ENCODE measurements around the gene SLC7A1.

SLC7A1 gene

GRCh38 chr13:29582171-29582570 is 13.3 kb downstream of the SLC7A1 start:
- DNase-seq: no peak

GRCh38 chr13:29581666-29582065 is 13.8 kb downstream of the SLC7A1 start:
- no peak for DNase-seq

- no peak for DNase-seq
These were observed 16.4 kb downstream of the SLC7A1 start for GRCh38 chr13:29579094-29579493.

DNA sequence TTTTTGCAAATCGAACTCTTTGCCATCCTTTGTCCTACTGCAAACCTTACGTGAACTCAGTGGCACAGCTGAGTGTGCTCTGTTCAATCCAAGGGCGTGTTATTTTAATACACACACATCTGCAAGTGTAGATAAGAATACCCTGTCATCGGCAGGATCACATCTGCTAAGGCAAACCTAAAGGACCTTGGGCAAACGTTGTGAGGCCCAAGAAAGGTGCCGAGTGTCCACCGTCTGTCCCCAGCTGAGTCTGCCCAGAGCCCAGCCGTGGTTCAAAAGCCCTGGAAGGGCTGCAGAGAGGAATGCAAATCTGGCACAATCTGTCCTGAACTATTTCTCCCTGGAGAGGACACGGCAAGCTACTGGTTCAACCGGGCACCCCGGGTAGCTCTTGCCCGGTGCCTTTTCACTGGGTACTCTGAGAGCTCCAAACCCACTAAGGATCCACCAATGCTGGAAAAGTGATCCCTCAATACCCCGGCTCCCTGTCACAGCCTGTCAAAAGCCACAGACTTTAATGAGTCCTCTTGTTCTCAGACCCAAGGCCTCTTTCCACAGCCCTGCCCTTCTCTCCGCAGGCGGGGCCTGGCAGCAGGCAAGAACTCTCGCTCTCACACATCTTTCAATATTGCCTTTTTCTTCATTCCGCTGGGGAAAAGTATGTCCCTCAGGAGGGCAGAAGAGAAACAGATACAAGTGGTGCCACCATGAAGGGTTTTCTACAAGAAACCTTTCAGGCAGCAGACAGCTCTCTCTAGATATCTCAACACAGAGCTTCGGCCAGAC is 17.0 kb downstream of the SLC7A1 start:
- DNase-seq: no peak

GRCh38 chr13:29577136-29578051 is 18.1 kb downstream of the SLC7A1 start:
- DNase-seq: no peak

- DNase-seq: no peak
These were observed 18.9 kb downstream of the SLC7A1 start for GRCh38 chr13:29576581-29576980.

DNA sequence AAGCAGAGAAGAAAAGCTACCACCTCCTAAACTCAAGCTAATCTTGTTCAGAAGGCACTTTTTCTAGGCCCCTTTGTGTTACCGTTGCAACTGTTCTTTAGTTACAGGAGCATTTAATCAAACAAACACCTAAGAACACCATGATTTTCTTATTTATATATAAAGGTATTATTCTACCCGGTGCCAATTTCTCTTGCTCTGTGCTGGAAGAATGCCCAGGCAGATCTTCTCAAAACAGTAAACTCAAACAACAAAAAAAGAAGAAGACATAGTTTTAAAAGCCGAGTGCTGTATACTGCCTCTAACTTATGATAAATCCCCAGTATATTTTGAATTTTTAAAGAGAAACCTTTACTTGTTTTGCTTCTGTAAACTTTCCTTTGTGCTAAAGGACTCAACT is 20.4 kb downstream of the SLC7A1 start:
- DNase-seq: no peak

- DNase-seq: no peak
These were observed 22.3 kb downstream of the SLC7A1 start for GRCh38 chr13:29573190-29573589.

DNA sequence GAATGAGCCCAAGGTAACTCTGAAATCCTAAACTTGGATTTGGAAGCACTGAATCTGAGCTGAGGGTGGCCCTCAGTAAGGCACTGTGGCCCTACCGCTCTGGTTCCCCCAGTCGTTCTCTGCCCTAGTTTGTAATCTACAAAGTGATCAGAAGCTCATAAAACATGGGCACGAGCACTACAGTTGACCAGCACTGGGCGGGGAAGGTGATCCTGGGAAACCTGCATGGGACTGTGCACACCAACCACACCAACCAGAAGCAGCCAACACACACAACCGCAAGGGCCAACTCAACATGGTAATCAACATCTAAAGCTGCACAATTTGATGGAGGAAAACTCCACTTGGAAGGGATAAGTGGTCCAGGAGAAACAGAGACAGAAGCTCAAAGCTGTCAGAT is 22.9 kb downstream of the SLC7A1 start:
- no peak for DNase-seq

GRCh38 chr13:29571876-29572570 is 23.5 kb downstream of the SLC7A1 start:
- no peak for DNase-seq

GRCh38 chr13:29570051-29570654 is 25.3 kb downstream of the SLC7A1 start:
- no peak for DNase-seq

- DNase-seq: no peak
These were observed 26.0 kb downstream of the SLC7A1 start for GRCh38 chr13:29569253-29570050.

- DNase-seq: no peak
These were observed 26.8 kb downstream of the SLC7A1 start for GRCh38 chr13:29568731-29569130.

- no peak for DNase-seq
These were observed 28.1 kb downstream of the SLC7A1 start for GRCh38 chr13:29567411-29567810.

- no peak for DNase-seq
These were observed 29.3 kb downstream of the SLC7A1 start for GRCh38 chr13:29566206-29566605.

DNA sequence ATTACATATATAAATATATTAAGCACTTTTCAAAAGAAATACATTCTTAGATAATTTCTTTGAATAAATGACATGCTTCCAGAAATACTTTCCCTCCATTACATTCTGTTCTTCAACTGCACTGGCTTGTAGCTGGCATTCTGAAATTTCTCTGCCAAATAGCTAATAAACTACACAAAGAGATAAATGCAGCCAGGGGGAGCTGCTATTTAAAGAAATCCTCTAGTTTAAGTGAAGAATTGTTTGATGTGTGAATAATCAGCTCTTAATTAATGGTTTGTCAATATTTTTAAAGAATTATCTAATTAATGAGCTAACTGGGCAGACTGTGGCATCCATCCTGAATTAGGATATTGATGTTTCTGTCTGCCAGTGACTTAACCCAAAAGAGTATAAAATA is 30.7 kb downstream of the SLC7A1 start:
- DNase-seq: no peak

- DNase-seq: no peak
These were observed 31.1 kb downstream of the SLC7A1 start for GRCh38 chr13:29564373-29564772.

GRCh38 chr13:29563941-29564340 is 31.5 kb downstream of the SLC7A1 start:
- DNase-seq: no peak

DNA sequence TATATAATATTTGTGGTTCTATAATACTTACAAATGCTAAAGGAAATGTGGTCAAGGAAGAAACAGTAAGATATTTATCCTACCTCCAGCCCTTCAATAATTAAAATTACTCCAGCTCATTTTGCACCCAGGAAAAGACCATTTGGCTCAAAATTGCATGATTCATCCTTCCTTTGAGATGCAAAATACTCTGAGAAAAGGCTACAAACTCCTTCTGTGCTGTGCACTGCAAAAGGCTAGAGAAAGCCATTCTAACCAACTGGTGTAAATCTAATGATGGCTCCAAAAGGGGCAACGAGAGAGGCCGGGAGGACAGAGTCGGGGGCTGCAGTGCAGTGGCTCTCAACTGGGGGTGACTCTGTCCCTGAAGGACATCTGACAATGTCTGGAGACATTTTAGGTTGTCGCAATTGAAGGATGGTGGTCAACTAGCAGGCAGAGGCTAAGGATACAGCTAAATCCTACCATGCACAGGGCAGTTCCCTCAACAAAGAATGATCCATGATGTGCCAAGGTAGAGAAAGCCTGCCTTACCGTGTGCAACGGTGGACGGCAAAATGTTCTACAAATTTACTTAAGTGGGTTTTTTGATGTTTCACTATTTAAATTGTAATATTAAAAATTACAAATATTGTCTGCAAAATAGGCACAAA is 32.6 kb downstream of the SLC7A1 start:
- DNase-seq: no peak

GRCh38 chr13:29561918-29562317 is 33.6 kb downstream of the SLC7A1 start:
- DNase-seq: no peak

DNA sequence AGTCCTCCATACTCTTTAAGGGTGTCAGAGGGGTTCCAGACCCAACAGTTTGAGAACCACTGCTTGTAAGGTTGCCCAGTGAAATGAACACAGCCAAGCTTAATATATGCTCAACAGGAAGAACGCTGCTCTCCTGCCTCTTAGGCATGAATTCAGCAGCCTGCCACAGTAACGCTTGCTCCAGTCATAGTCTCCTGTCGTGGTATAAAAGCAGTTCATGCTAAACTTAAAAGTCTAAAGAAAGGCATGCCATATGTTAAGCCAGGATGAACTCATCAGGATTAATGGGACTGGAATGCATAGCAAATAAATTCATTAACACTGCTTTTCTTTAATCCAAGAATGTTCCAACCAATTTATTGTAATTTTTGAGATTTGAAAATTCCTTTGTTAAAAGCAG is 38.7 kb downstream of the SLC7A1 start:
- no peak for DNase-seq

- DNase-seq: no peak
These were observed 44.3 kb downstream of the SLC7A1 start for GRCh38 chr13:29551214-29551613.
